K562 (cell line): Measurements from ENCODE around the gene SORCS2. TPM values are rescaled to one million over a fixed set of nuclear protein-coding genes. Genes with fewer than 3 reads are reported as not detected.

Experiments
- ATAC-seq: fragments of 200-7000 bp; cut with Tn5 transposase; 3 replicates; pipeline ENCODE4 v1.9.1; 2020; ENCODE audit warnings: moderate library complexity
- BruUV-seq: library from RNA; stranded (reverse); fragments of 400-500 nt; replicated peaks from 2 replicates; lab custom pipeline; 2021; lab: Mats Ljungman, UMichigan
- CTCF ChIA-PET: fragments of 300-600 bp; formaldehyde crosslinking; extraction: SDS; loops from one replicate; lab custom pipeline; 2021; ENCODE audit warnings: low intra/inter-chr PET ratio; lab: Yijun Ruan, JAX
- POLR2A ChIA-PET: fragments of 300-600, 350-650 bp; sonication (Branson Sonifier 250); formaldehyde crosslinking; extraction: SDS; loops from one replicate; lab custom pipeline; 2021; ENCODE audit warnings: antibody characterized with exemption, inconsistent platforms; lab: Yijun Ruan, JAX
- DNase-seq, 4 experiments: peaks; one replicate each; pipeline versions ENCODE4 v3.0.0 to v3.0.0-alpha.2; 2011 to 2018; ENCODE audit warnings: low spot score in 3 of 4, mixed read lengths in 3 of 4; ENCODE audit errors: extremely low read depth in 1 of 4
- FAIRE-seq: peaks from 2 replicates; lab custom pipeline; 2011; peaks lifted over from hg19 to GRCh38; lab: Jason Lieb, UNC
- H2AFZ ChIP-seq: 2 replicates; pipeline ENCODE4 v1.6.0; 2011; ENCODE audit warnings: low read depth, low read length, control low read depth, inconsistent platforms
- H3K27ac ChIP-seq: fragments of 200-600 bp; 3 replicates; pipeline ENCODE4 v1.8.0; 2011; ENCODE audit warnings: low read depth, mild to moderate bottlenecking, control low read depth, inconsistent platforms, low read length, moderate library complexity, mixed read lengths; ENCODE audit errors: extremely low read depth
- H3K27me3 ChIP-seq, 2 experiments: fragments of 300-600 bp in 1 of 2; 2 replicates in 1 of 2; 3 replicates in 1 of 2; pipeline versions ENCODE4 v1.6.0 to v1.8.0; 2011; ENCODE audit warnings: inconsistent platforms in 2 of 2, low read length in 2 of 2, mild to moderate bottlenecking in 1 of 2, mixed read lengths in 1 of 2, moderate library complexity in 1 of 2; ENCODE audit not compliant: control insufficient read depth in 2 of 2, insufficient read depth in 2 of 2
- H3K36me3 ChIP-seq: fragments of 300-600 bp; 3 replicates; pipeline ENCODE4 v1.8.0; 2011; ENCODE audit warnings: mild to moderate bottlenecking, low read length, inconsistent platforms; ENCODE audit not compliant: control insufficient read depth, insufficient read depth
- H3K4me1 ChIP-seq, 2 experiments: fragments of 200-600 bp in 1 of 2; replicated peaks in 1 of 2; 2 replicates in 1 of 2; 3 replicates in 1 of 2; pipeline versions ENCODE4 v1.5.1 to v1.8.0; 2011; ENCODE audit warnings: inconsistent platforms in 2 of 2, low read length in 2 of 2, mild to moderate bottlenecking in 1 of 2, mixed read lengths in 1 of 2, moderate library complexity in 1 of 2; ENCODE audit not compliant: control insufficient read depth in 2 of 2, insufficient read depth in 2 of 2
- H3K4me2 ChIP-seq: 2 replicates; pipeline ENCODE4 v1.6.1; 2011; ENCODE audit warnings: low read length, control low read depth, inconsistent platforms, mixed read lengths; ENCODE audit not compliant: insufficient read depth
- H3K4me3 ChIP-seq: fragments of 200-600 bp; sonication (generic), shearing (Covaris generic); 2 replicates; pipeline ENCODE4 v1.5.1; 2016; ENCODE audit warnings: control low read depth, inconsistent platforms
- H3K79me2 ChIP-seq: fragments of 200-600 bp; 3 replicates; pipeline ENCODE4 v1.8.0; 2011; ENCODE audit warnings: low read length, inconsistent platforms; ENCODE audit not compliant: control insufficient read depth, insufficient read depth
- H3K9ac ChIP-seq, 2 experiments: 2 replicates each; pipeline versions ENCODE4 v1.6.0 to v1.6.1; 2011; ENCODE audit warnings: low read depth in 2 of 2, low read length in 2 of 2, control low read depth in 1 of 2, inconsistent platforms in 1 of 2, mild to moderate bottlenecking in 1 of 2, mixed read lengths in 1 of 2; ENCODE audit not compliant: insufficient read depth in 1 of 2
- H3K9me1 ChIP-seq: one replicate; pipeline ENCODE4 v1.6.0; 2011; ENCODE audit warnings: inconsistent platforms, mild to moderate bottlenecking, low read length, moderate library complexity; ENCODE audit not compliant: control insufficient read depth, insufficient read depth
- H3K9me3 ChIP-seq: replicated peaks from 2 replicates; pipeline ENCODE4 v1.5.1; 2011; ENCODE audit warnings: low read depth, low read length, inconsistent platforms; ENCODE audit not compliant: control insufficient read depth, insufficient read depth
- H4K20me1 ChIP-seq: replicated peaks from 2 replicates; pipeline ENCODE4 v1.6.1; 2011; ENCODE audit warnings: low read length, inconsistent platforms, mixed read lengths; ENCODE audit not compliant: control insufficient read depth, insufficient read depth
- MTA1 ChIP-seq: fragments of 450-650 bp; IDR thresholded peaks from 2 replicates; pipeline ENCODE4 v1.6.1; 2017; ENCODE audit warnings: borderline replicate concordance
- STAT5A ChIP-seq: IDR thresholded peaks from 2 replicates; pipeline ENCODE4 v1.6.1; 2012; ENCODE audit warnings: low read length, inconsistent platforms, borderline replicate concordance
- WGBS: fragments of 100-300 bp; shearing (Covaris generic); methylation state at CpG from one replicate; pipeline ENCODE4 v1.1.6; 2016; ENCODE audit warnings: low coverage, mixed read lengths; ENCODE audit not compliant: insufficient coverage; ENCODE audit errors: missing lambda C conversion rate; 5-methylcytosine and 5-hydroxymethylcytosine counted together
- in situ Hi-C: fragments of 300-500 bp; cut with MboI; formaldehyde crosslinking; loops from 4 replicates; pipeline ENCODE4 v1.15.0; 2018; ENCODE audit warnings: inconsistent platforms, mixed read lengths
- intact Hi-C: fragments of 100-400 bp; cut with micrococcal nuclease; formaldehyde crosslinking; loops from 2 replicates; pipeline ENCODE4 v1.14.2; 2022
- polyA plus RNA-seq, 8 experiments: library from polyadenylated mRNA; depleted of rRNA in 4 of 8; stranded (reverse) in 5 of 8; unstranded in 3 of 8; fragments of >200 nt; fragmentation: Nextera tagmentation in 2 of 8; fragmentation: Illumina TruSeq in 1 of 8; extraction: Ambion mirVana in 2 of 8; extraction: Trizol in 1 of 8; gene quantifications; 2 replicates each; pipeline versions ENCODE4 v1.2.1 to v1.2.3, GENCODE V29; 2011 to 2014; ENCODE audit warnings: inconsistent platforms in 1 of 8, missing spikeins in 1 of 8
- total RNA-seq, 7 experiments: library from RNA; depleted of rRNA in 6 of 7; stranded (reverse); fragments of >200 nt in 6 of 7; fragmentation: Illumina TruSeq in 2 of 7; extraction: Trizol in 2 of 7; gene quantifications; 2 replicates each; pipeline versions ENCODE4 v1.2.1 to v1.2.3, GENCODE V29; 2011 to 2021; ENCODE audit warnings: low replicate concordance in 1 of 7
- TF ChIP-seq, protein P1 (sequence below): fragments of 450-650 bp; IDR thresholded peaks from 2 replicates; pipeline ENCODE4 v1.6.1; 2018; ENCODE audit not compliant: partially characterized antibody

SORCS2 gene
- total and polyA plus RNA-seq, 9 of the 15 experiments (the other 6 are each of a cell fraction or from before 2014, with no cell fraction given) = not detected

DNA sequence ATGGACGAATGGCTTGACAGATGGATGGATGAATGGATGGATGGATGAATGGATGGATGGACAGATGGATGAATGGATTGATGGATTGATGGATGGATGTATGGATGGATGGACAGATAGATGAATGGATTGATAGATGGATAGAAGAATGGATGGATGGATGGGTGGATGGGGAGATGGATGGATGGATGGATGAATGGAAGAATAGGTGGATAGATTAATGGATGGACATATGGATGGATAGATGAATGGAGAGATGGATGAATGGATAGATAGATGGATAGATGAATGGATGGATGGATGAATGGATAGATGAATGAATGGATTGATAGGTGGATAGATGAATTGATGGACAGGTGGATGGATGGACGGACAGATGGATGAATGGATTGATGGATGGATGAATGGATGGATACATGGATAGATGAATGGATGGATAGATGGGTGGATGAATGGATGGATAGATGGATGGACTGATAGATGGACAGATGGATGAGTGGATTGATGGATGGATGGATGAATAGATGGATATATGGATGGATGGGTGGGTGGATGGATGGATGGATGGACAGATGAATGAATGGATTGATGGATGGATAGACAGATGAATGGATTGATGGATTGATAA is 208.4 kb downstream of the SORCS2 start (continued):
- TF ChIP-seq, protein P1, sequence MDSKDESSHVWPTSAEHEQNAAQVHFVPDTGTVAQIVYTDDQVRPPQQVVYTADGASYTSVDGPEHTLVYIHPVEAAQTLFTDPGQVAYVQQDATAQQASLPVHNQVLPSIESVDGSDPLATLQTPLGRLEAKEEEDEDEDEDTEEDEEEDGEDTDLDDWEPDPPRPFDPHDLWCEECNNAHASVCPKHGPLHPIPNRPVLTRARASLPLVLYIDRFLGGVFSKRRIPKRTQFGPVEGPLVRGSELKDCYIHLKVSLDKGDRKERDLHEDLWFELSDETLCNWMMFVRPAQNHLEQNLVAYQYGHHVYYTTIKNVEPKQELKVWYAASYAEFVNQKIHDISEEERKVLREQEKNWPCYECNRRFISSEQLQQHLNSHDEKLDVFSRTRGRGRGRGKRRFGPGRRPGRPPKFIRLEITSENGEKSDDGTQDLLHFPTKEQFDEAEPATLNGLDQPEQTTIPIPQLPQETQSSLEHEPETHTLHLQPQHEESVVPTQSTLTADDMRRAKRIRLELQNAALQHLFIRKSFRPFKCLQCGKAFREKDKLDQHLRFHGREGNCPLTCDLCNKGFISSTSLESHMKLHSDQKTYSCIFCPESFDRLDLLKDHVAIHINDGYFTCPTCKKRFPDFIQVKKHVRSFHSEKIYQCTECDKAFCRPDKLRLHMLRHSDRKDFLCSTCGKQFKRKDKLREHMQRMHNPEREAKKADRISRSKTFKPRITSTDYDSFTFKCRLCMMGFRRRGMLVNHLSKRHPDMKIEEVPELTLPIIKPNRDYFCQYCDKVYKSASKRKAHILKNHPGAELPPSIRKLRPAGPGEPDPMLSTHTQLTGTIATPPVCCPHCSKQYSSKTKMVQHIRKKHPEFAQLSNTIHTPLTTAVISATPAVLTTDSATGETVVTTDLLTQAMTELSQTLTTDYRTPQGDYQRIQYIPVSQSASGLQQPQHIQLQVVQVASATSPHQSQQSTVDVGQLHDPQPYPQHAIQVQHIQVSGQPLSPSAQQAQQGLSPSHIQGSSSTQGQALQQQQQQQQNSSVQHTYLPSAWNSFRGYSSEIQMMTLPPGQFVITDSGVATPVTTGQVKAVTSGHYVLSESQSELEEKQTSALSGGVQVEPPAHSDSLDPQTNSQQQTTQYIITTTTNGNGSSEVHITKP = no peak

DNA sequence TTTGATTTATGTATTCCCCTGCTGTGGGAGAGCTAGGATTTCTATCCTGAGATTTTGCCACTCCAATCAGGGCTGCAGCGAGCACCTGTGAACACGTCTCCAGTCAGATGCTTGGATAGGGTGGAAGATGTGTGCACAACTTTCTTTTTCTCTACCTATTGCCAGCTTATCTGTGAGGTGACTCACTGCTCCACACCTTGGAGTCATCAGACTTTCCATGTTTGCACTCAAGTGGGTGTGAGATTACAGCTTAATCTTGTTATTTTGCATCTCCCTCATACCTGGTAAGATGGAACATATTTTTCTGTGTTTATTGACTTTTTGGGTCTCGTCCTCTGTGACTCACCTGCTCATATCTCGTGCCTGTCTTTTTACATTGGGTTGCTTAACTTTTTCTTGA is 210.2 kb downstream of the SORCS2 start:
- no peaks in the 10 kb centered on the region for H3K9me3 ChIP-seq
- H3K27ac ChIP-seq = no peak overlapping the region
- H3K9ac ChIP-seq = no peak overlapping the region
- H3K36me3 ChIP-seq = no peaks in the 10 kb centered on the region
- CTCF ChIA-PET = no interaction called here
- no peak overlapping the region for H2AFZ ChIP-seq
- ATAC-seq = no peak
- DNase-seq = no peak
- POLR2A ChIA-PET = interaction anchor here (0.6 to 0.9 kb wide), 2 partner anchors 15 to 1493 kb away, joined by 3 read pairs; no protein-coding TSS in a partner anchor
- H3K9me1 ChIP-seq = peaks cover 2% of the 10 kb centered on the region
- peaks cover 5% of the 10 kb centered on the region for H4K20me1 ChIP-seq
- in situ Hi-C loops (no loop called here), intact Hi-C loops (no loop called here)
- 0% methylated on average over 4 of the region's 4 CpGs for WGBS
- FAIRE-seq = no peak
- no peak for TF ChIP-seq MTA1
- no peak for TF ChIP-seq STAT5A
- H3K4me1 ChIP-seq = no peaks in the 10 kb centered on the region
- no peaks in the 10 kb centered on the region for H3K79me2 ChIP-seq
- H3K4me2 ChIP-seq = no peak overlapping the region
- H3K27me3 ChIP-seq = peaks cover 2 to 7% of the 10 kb centered on the region in 2 experiments; a peak in 2 of 5 replicates
- BruUV-seq = no TSS peak
- H3K4me3 ChIP-seq = no peak overlapping the region
